Measurements from ENCODE around the gene NFAT5. TPM values are rescaled to one million over a fixed set of nuclear protein-coding genes. Genes with fewer than 3 reads are reported as not detected.

NFAT5 gene
- total RNA-seq, 2 experiments from 2014 or later = 6.7 to 29.7 TPM

GRCh38 chr16:69709456-69710084, 143.8 kb downstream of the NFAT5 start:
- H3K4me3 ChIP-seq (ENCODE audit: low read depth, low read length, poor library complexity, severe bottlenecking) = no peak overlapping the region
- no peak overlapping the region for H3K27ac ChIP-seq (ENCODE audit: low read depth, low read length, poor library complexity, severe bottlenecking)
- BruUV-seq (replicated peaks) = no TSS peak
- H3K36me3 ChIP-seq (ENCODE audit: insufficient read depth, low read length) = 0 out of 2 replicates have a peak, but pooled peaks cover under 1% of the 10 kb centered on the region
- H3K4me1 ChIP-seq (ENCODE audit: insufficient read depth, low read length, poor library complexity, severe bottlenecking) = no peaks in the 10 kb centered on the region
- no peaks in the 10 kb centered on the region for H3K79me2 ChIP-seq (ENCODE audit: insufficient read depth, low read depth, low read length)
- no peaks in the 10 kb centered on the region for H3K9me3 ChIP-seq (ENCODE audit: low read length)
- no peak for TF ChIP-seq EZH2phosphoT487 (IDR thresholded peaks at IDR 0.05; ENCODE audit: borderline replicate concordance, low read depth, low read length)
- TF ChIP-seq CTCF (conservative IDR thresholded peaks at IDR 0.05; ENCODE audit: low read length) = peak; percentile 97
- no peaks in the 10 kb centered on the region for H3K9me2 ChIP-seq (ENCODE audit: insufficient read depth, low read length)
- H2AFZ ChIP-seq (ENCODE audit: low read length) = no peak overlapping the region
- ChIA-PET CTCF (ENCODE audit: unreplicated experiment) (interaction anchor here (1.2 kb wide), 1 partner anchor 45 kb away, joined by 3 read pairs; the partner anchor contains the start of gene NOB1), POLR2A (interaction anchor here (0.5 to 1.2 kb wide), 3 partner anchors 40 to 268 kb away, joined by 4 to 7 read pairs (median 6); partner anchors contain the start of gene NOB1)
- no peaks in the 10 kb centered on the region for H4K20me1 ChIP-seq (ENCODE audit: insufficient read depth, low read length)
- peak; percentile 78 for DNase-seq (ENCODE audit: low spot score)
- H3K4me2 ChIP-seq (ENCODE audit: low read length) = no peak overlapping the region
- intact Hi-C loops (cut with micrococcal nuclease; ENCODE audit: unreplicated experiment) = loop anchor here (2.0 to 5.0 kb wide), 3 partner anchors 45 to 312 kb away; partner anchors contain the start of gene NOB1

GRCh38 chr16:69711115-69711740, 145.5 kb downstream of the NFAT5 start:
- no TSS peak for BruUV-seq (replicated peaks)
- no peak for DNase-seq (ENCODE audit: low spot score)
- TF ChIP-seq CTCF (conservative IDR thresholded peaks at IDR 0.05; ENCODE audit: low read length) (no peak), EZH2phosphoT487 (IDR thresholded peaks at IDR 0.05; ENCODE audit: borderline replicate concordance, low read depth, low read length) (no peak)
- H3K27ac ChIP-seq (ENCODE audit: low read depth, low read length, poor library complexity, severe bottlenecking) = no peak overlapping the region
- no peaks in the 10 kb centered on the region for H3K4me1 ChIP-seq (ENCODE audit: insufficient read depth, low read length, poor library complexity, severe bottlenecking)
- no peaks in the 10 kb centered on the region for H3K9me3 ChIP-seq (ENCODE audit: low read length)
- H3K4me2 ChIP-seq (ENCODE audit: low read length) = no peak overlapping the region
- H4K20me1 ChIP-seq (ENCODE audit: insufficient read depth, low read length) = no peaks in the 10 kb centered on the region
- H3K4me3 ChIP-seq (ENCODE audit: low read depth, low read length, poor library complexity, severe bottlenecking) = no peak overlapping the region
- H3K9me2 ChIP-seq (ENCODE audit: insufficient read depth, low read length) = no peaks in the 10 kb centered on the region
- H3K79me2 ChIP-seq (ENCODE audit: insufficient read depth, low read depth, low read length) = no peaks in the 10 kb centered on the region
- POLR2A ChIA-PET = interaction anchor here (1.2 kb wide), 1 partner anchor 44 kb away, joined by 4 read pairs; the partner anchor contains the start of gene NOB1
- H3K36me3 ChIP-seq (ENCODE audit: insufficient read depth, low read length) = no peaks in the 10 kb centered on the region
- intact Hi-C loops (cut with micrococcal nuclease; ENCODE audit: unreplicated experiment) = no loop called here
- no peak overlapping the region for H2AFZ ChIP-seq (ENCODE audit: low read length)
- CTCF ChIA-PET (ENCODE audit: unreplicated experiment) = no interaction called here

- Histone ChIP-seq H3K4me2 (ENCODE audit: low read length) (no peak overlapping the region), H3K27ac (ENCODE audit: low read depth, low read length, poor library complexity, severe bottlenecking) (no peak overlapping the region), H3K4me3 (ENCODE audit: low read depth, low read length, poor library complexity, severe bottlenecking) (no peak overlapping the region), H2AFZ (ENCODE audit: low read length) (no peak overlapping the region), H4K20me1 (ENCODE audit: insufficient read depth, low read length) (no peaks in the 10 kb centered on the region), H3K4me1 (ENCODE audit: insufficient read depth, low read length, poor library complexity, severe bottlenecking) (no peaks in the 10 kb centered on the region), H3K9me3 (ENCODE audit: low read length) (no peaks in the 10 kb centered on the region), H3K9me2 (ENCODE audit: insufficient read depth, low read length) (no peaks in the 10 kb centered on the region), H3K79me2 (ENCODE audit: insufficient read depth, low read depth, low read length) (no peaks in the 10 kb centered on the region), H3K36me3 (ENCODE audit: insufficient read depth, low read length) (no peaks in the 10 kb centered on the region)
- CTCF ChIA-PET (ENCODE audit: unreplicated experiment) = no interaction called here
- intact Hi-C loops (cut with micrococcal nuclease; ENCODE audit: unreplicated experiment) = no loop called here
- TF ChIP-seq CTCF (conservative IDR thresholded peaks at IDR 0.05; ENCODE audit: low read length) (no peak), EZH2phosphoT487 (IDR thresholded peaks at IDR 0.05; ENCODE audit: borderline replicate concordance, low read depth, low read length) (no peak)
- no TSS peak for BruUV-seq (replicated peaks)
- DNase-seq (ENCODE audit: low spot score) = no peak
- POLR2A ChIA-PET = no interaction called here
Measured at GRCh38 chr16:69712277-69712676, 146.5 kb downstream of the NFAT5 start.
